Left renal pelvis (tissue), 4 donors: Measurements from ENCODE around the gene NRBP1. TPM values are rescaled to one million over a fixed set of nuclear protein-coding genes. Genes with fewer than 3 reads are reported as not detected.
A peak's percentile ranks its signal among the peaks of the same experiment; 100 is the strongest.

Source experiments
- DNase-seq, 4 donors: peaks; one replicate each; pipeline ENCODE4 v3.0.0-alpha.2; 2013; ENCODE audit warnings: low read depth in 4 of 4, low spot score in 3 of 4
- polyA plus RNA-seq, 4 donors: library from polyadenylated mRNA; unstranded; fragments of 120-200 nt; gene quantifications; one replicate each; pipeline ENCODE4 v1.2.1, GENCODE V29; 2013; ENCODE audit not compliant: insufficient read length in 4 of 4

The NRBP1 gene
- polyA plus RNA-seq, 4 donors, result 123 to 164 (median 134) TPM

DNA sequence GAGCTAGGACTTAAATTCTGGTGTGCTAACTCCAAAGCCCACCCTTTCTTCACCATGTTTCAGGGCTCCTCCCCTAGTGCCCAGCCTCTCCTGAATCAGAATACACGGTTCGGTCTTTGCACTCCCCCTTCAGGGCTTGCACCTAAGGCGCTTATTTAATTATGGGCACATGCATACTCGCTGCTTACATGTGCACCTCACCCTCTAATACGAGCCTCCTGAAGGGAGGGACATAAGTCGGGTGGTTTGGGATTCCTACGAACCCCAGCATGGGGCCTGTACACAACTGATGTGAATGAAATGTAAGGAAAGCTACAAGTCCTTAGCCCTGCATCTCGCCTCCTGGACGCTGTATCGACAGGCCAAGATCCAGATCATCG is 60.7 kb downstream of the NRBP1 start:
- DNase-seq, result no peak

GRCh38 chr2:27489498-27490397 is 61.3 kb downstream of the NRBP1 start, which contains the start of gene IFT172:
IFT172 (minus strand) TSS chr2:27489743; CDS start chr2:27489653, 90 bp downstream.
- DNase-seq, result peak; percentile 95 to 98 (median 96)

Other genes with a start within 250 kb of the NRBP1 start
- 100 to 1,000 TPM; 142 to 162 (median 153) TPM for gene ATRAID, start 216.6 kb upstream of the NRBP1 start, polyA plus RNA-seq
- gene SLC5A6, start 216.4 kb upstream of the NRBP1 start, polyA plus RNA-seq, result 10 to 100 TPM; 19.9 to 48.4 (median 35.2) TPM
- 10 to 100 TPM; 33.7 to 61.4 (median 43.1) TPM for gene CAD, start 211.3 kb upstream of the NRBP1 start, polyA plus RNA-seq
- gene SLC30A3, start 165.6 kb upstream of the NRBP1 start, polyA plus RNA-seq, result 1 to 10 TPM in 3 of 4 donors, under 1 TPM in 1; 0.98 to 8.7 (median 5.3) TPM
- 1 to 10 TPM in 1 of 4 donors, under 1 TPM in 3; 0.18 to 1.7 (median 0.46) TPM for gene DNAJC5G, start 153.2 kb upstream of the NRBP1 start, polyA plus RNA-seq
- 1 to 10 TPM in 3 of 4 donors, under 1 TPM in 1; 0.07 to 6.4 (median 3.9) TPM for gene TRIM54, start 146.2 kb upstream of the NRBP1 start, polyA plus RNA-seq
- 1 to 10 TPM in 2 of 4 donors, under 1 TPM in 2; 0.53 to 1.3 (median 0.88) TPM for gene UCN, start 120.2 kb upstream of the NRBP1 start, polyA plus RNA-seq
- gene MPV17, start 105.5 kb upstream of the NRBP1 start, polyA plus RNA-seq, result 10 to 100 TPM; 72.0 to 89.4 (median 81.4) TPM
- gene GTF3C2, start 71.9 kb upstream of the NRBP1 start, polyA plus RNA-seq, result 10 to 100 TPM; 50.5 to 77.6 (median 70.3) TPM
- 10 to 100 TPM; 37.5 to 59.3 (median 48.2) TPM for gene EIF2B4, start 58.3 kb upstream of the NRBP1 start, polyA plus RNA-seq
- gene SNX17, start 58.0 kb upstream of the NRBP1 start, polyA plus RNA-seq, result 100 to 1,000 TPM in 3 of 4 donors, 10 to 100 TPM in 1; 92.7 to 112 (median 102) TPM
- 10 to 100 TPM; 13.3 to 22.4 (median 15.2) TPM for gene ZNF513, start 47.9 kb upstream of the NRBP1 start, polyA plus RNA-seq
- 10 to 100 TPM; 68.7 to 96.4 (median 94.3) TPM for gene PPM1G, start 19.0 kb upstream of the NRBP1 start, polyA plus RNA-seq
- 1 to 10 TPM; 2.7 to 8.3 (median 6.5) TPM for gene KRTCAP3, start 13.8 kb downstream of the NRBP1 start, polyA plus RNA-seq
- gene IFT172, start 61.1 kb downstream of the NRBP1 start, polyA plus RNA-seq, result 10 to 100 TPM; 32.9 to 61.0 (median 45.3) TPM
- 10 to 100 TPM in 1 of 4 donors, 1 to 10 TPM in 3; 7.0 to 11.5 (median 8.1) TPM for gene FNDC4, start 66.6 kb downstream of the NRBP1 start, polyA plus RNA-seq
- under 1 TPM in 3 of 4 donors, not detected in 1; 0.14 to 0.18 (median 0.16) TPM for gene GCKR, start 68.2 kb downstream of the NRBP1 start, polyA plus RNA-seq
- gene ZNF512, start 154.4 kb downstream of the NRBP1 start, polyA plus RNA-seq, result 10 to 100 TPM; 63.2 to 85.5 (median 76.7) TPM
- 10 to 100 TPM; 11.1 to 15.3 (median 13.2) TPM for gene CCDC121, start 200.4 kb downstream of the NRBP1 start, polyA plus RNA-seq
- gene GPN1, start 200.4 kb downstream of the NRBP1 start, polyA plus RNA-seq, result 10 to 100 TPM; 49.7 to 68.5 (median 58.1) TPM
- 10 to 100 TPM; 45.4 to 67.7 (median 58.4) TPM for gene SUPT7L, start 235.0 kb downstream of the NRBP1 start, polyA plus RNA-seq
- 10 to 100 TPM; 23.5 to 36.7 (median 34.4) TPM for gene SLC4A1AP, start 235.3 kb downstream of the NRBP1 start, polyA plus RNA-seq